PC-3 (cell line): ENCODE measurements around the gene IL17D.

ENCODE experiments used
- CTCF ChIP-seq: fragments of 300-600 bp; sonication (generic); conservative IDR thresholded peaks from 2 replicates; pipeline ENCODE4 v1.5.1; 2017; ENCODE audit warnings: antibody characterized with exemption, low read depth, mild to moderate bottlenecking, low read length
- EZH2 ChIP-seq: fragments of 300-600 bp; sonication (generic); IDR thresholded peaks from one replicate; pipeline ENCODE4 v1.6.1; 2017; ENCODE audit warnings: antibody characterized with exemption, mild to moderate bottlenecking, low read length; ENCODE audit not compliant: unreplicated experiment

GRCh38 chr13:20713014-20713376 lies 9.5 kb downstream of the IL17D start:
- no peak for TF ChIP-seq CTCF
- no peak for TF ChIP-seq EZH2
